GM23338 (cell line): ENCODE data around the gene LRCH4. TPM values are rescaled to one million over a fixed set of nuclear protein-coding genes. Genes with fewer than 3 reads are reported as not detected.

ENCODE experiments used
- ATAC-seq: fragments of 200-7000 bp; cut with Tn5 transposase; 3 replicates; pipeline ENCODE4 v1.9.1; 2020
- DNase-seq: peaks from one replicate; pipeline ENCODE4 v3.0.0-alpha.2; 2015; ENCODE audit warnings: low spot score
- H2AFZ ChIP-seq: fragments of 200-600 bp; sonication (generic); 2 replicates; pipeline ENCODE4 v1.8.0; 2016; ENCODE audit warnings: antibody characterized with exemption, mild to moderate bottlenecking, moderate library complexity
- H3F3A ChIP-seq: fragments of 200-600 bp; sonication (generic); replicated peaks from 2 replicates; pipeline ENCODE4 v1.8.0; 2017; ENCODE audit warnings: antibody characterized with exemption, mixed run types, low read depth
- H3K27ac ChIP-seq: fragments of 200-600 bp; sonication (generic); 2 replicates; pipeline ENCODE4 v1.6.1; 2016; ENCODE audit warnings: low read depth
- H3K27me3 ChIP-seq: fragments of 200-600 bp; sonication (generic); 2 replicates; pipeline ENCODE4 v1.8.0; 2016; ENCODE audit warnings: mild to moderate bottlenecking, mixed run types, moderate library complexity; ENCODE audit not compliant: insufficient read depth
- H3K36me3 ChIP-seq: fragments of 200-600 bp; sonication (generic); 2 replicates; pipeline ENCODE4 v1.8.0; 2016; ENCODE audit warnings: mild to moderate bottlenecking; ENCODE audit not compliant: insufficient read depth
- H3K4me1 ChIP-seq: fragments of 200-600 bp; sonication (generic); 2 replicates; pipeline ENCODE4 v1.8.0; 2016; ENCODE audit warnings: mild to moderate bottlenecking, moderate library complexity; ENCODE audit not compliant: insufficient read depth
- H3K4me2 ChIP-seq: fragments of 200-600 bp; sonication (generic); 2 replicates; pipeline ENCODE4 v1.7.1; 2017; ENCODE audit warnings: mixed run types
- H3K4me3 ChIP-seq: fragments of 200-600 bp; sonication (generic); 2 replicates; pipeline ENCODE4 v1.6.1; 2016; ENCODE audit warnings: mixed run types
- H3K79me2 ChIP-seq: fragments of 200-600 bp; sonication (generic); replicated peaks from 2 replicates; pipeline ENCODE4 v1.8.0; 2017; ENCODE audit warnings: mild to moderate bottlenecking; ENCODE audit not compliant: insufficient read depth
- H3K9me2 ChIP-seq: fragments of 200-600 bp; sonication (generic); 2 replicates; pipeline ENCODE4 v1.8.0; 2017; ENCODE audit not compliant: insufficient read depth
- H4K20me1 ChIP-seq: fragments of 200-600 bp; sonication (generic); replicated peaks from 2 replicates; pipeline ENCODE4 v1.8.0; 2017; ENCODE audit warnings: mild to moderate bottlenecking; ENCODE audit not compliant: insufficient read depth
- H3K27ac Mint-ChIP-seq: 2 replicates; pipeline ENCODE4 v1.8.0; 2020; ENCODE audit warnings: inconsistent platforms, mild to moderate bottlenecking, moderate library complexity, mixed read lengths
- H3K27me3 Mint-ChIP-seq: 3 replicates; pipeline ENCODE4 v1.8.0; 2022; ENCODE audit warnings: low read depth, mild to moderate bottlenecking, moderate library complexity, mixed read lengths, inconsistent platforms; ENCODE audit not compliant: insufficient read depth, poor library complexity
- H3K36me3 Mint-ChIP-seq: 3 replicates; pipeline ENCODE4 v1.8.0; 2021; ENCODE audit warnings: low read depth, mild to moderate bottlenecking, inconsistent platforms, moderate library complexity, mixed read lengths
- H3K4me1 Mint-ChIP-seq: 3 replicates; pipeline ENCODE4 v1.8.0; 2020; ENCODE audit warnings: mild to moderate bottlenecking, inconsistent platforms, mixed read lengths
- H3K4me3 Mint-ChIP-seq: 3 replicates; pipeline ENCODE4 v1.8.0; 2021; ENCODE audit warnings: moderate library complexity, mild to moderate bottlenecking, inconsistent platforms, mixed read lengths
- H3K9me3 Mint-ChIP-seq: 3 replicates; pipeline ENCODE4 v1.8.0; 2020; ENCODE audit warnings: moderate library complexity, mild to moderate bottlenecking, inconsistent platforms, mixed read lengths
- EZH2 ChIP-seq: fragments of 200-600 bp; sonication (generic); IDR thresholded peaks from one replicate; pipeline ENCODE4 v1.8.0; 2017; ENCODE audit warnings: antibody characterized with exemption, mild to moderate bottlenecking, low read depth; ENCODE audit not compliant: unreplicated experiment
- JUNB ChIP-seq: IDR thresholded peaks from one replicate; pipeline ENCODE4 v1.6.1; 2016; ENCODE audit warnings: antibody characterized with exemption; ENCODE audit not compliant: unreplicated experiment
- STAT1 ChIP-seq: IDR thresholded peaks from one replicate; pipeline ENCODE4 v1.6.1; 2016; ENCODE audit warnings: antibody characterized with exemption; ENCODE audit not compliant: unreplicated experiment
- ZNF331 ChIP-seq: fragments of 250-450 bp; sonication (Bioruptor Pico); IDR thresholded peaks from 2 replicates; pipeline ENCODE4 v1.5.0; 2020; ENCODE audit warnings: low read depth, mild to moderate bottlenecking, moderate library complexity
- ZNF462 ChIP-seq: fragments of 250-450 bp; sonication (Bioruptor Pico); IDR thresholded peaks from 2 replicates; pipeline ENCODE4 v1.5.0; 2020; ENCODE audit warnings: mild to moderate bottlenecking, moderate library complexity
- polyA plus RNA-seq: library from polyadenylated mRNA; unstranded; fragments of >200 nt; fragmentation: Nextera tagmentation; extraction: Ambion mirVana; gene quantifications from 2 replicates; pipeline ENCODE4 v1.2.1, GENCODE V29; 2016
- total RNA-seq: library from RNA; depleted of rRNA; stranded (reverse); fragments of >200 nt; shearing (Covaris generic); gene quantifications from 2 replicates; pipeline ENCODE4 v1.2.3, GENCODE V29; 2014

The LRCH4 gene
- total and polyA plus RNA-seq, 2 experiments from 2014 or later, result 21.4 to 51.0 TPM

- H3K27me3 Mint-ChIP-seq, result peaks cover 13% of the 10 kb centered on the region
- H4K20me1 ChIP-seq, result no peaks in the 10 kb centered on the region
- peak overlapping the region; percentile 97 for H3K4me3 Mint-ChIP-seq
- H3K9me3 Mint-ChIP-seq, result no peaks in the 10 kb centered on the region
- H3K79me2 ChIP-seq, result no peaks in the 10 kb centered on the region
- peak overlapping the region; percentile 100 for H3K4me2 ChIP-seq
- no peak overlapping the region for H2AFZ ChIP-seq
- H3K36me3 Mint-ChIP-seq, result peaks cover 6% of the 10 kb centered on the region
- no peaks in the 10 kb centered on the region for H3K27me3 ChIP-seq
- no peak for DNase-seq
- H3K4me1 Mint-ChIP-seq, result no peaks in the 10 kb centered on the region; the same call in 1 of the 3 replicates
- peaks cover 3% of the 10 kb centered on the region; the same call in 1 of the 2 replicates for H3K4me1 ChIP-seq
- peak overlapping the region; percentile 52 for H3K4me3 ChIP-seq
- peaks cover 3% of the 10 kb centered on the region; the same call in 1 of the 2 replicates for H3K36me3 ChIP-seq
- H3F3A ChIP-seq, result peaks cover 5% of the 10 kb centered on the region; the same call in 1 of the 2 replicates
- TF ChIP-seq ZNF331 (CRISPR knock-in tag), result no peak
- TF ChIP-seq STAT1, result no peak
- TF ChIP-seq ZNF462, result no peak
- no peak for TF ChIP-seq JUNB
- TF ChIP-seq EZH2, result no peak
- H3K27ac Mint-ChIP-seq, result no peak overlapping the region
- no peak for ATAC-seq
- no peak overlapping the region for H3K27ac ChIP-seq
- no peaks in the 10 kb centered on the region for H3K9me2 ChIP-seq
Measured at GRCh38 chr7:100613412-100614175, 27.7 kb upstream of the LRCH4 start.
